ENCODE data around the gene KCNC3. TPM values are rescaled to one million over a fixed set of nuclear protein-coding genes. Genes with fewer than 3 reads are reported as not detected.

KCNC3 gene
- total and polyA plus RNA-seq, 2 of the 4 experiments (the other 2 are of a cell fraction) = 0.07 TPM; not detected in 1

GRCh38 chr19:50275577-50276368 is 53.4 kb downstream of the KCNC3 start:
- Histone ChIP-seq H2BK20ac (ENCODE audit: low read depth, low read length) (no peak overlapping the region), H3K23ac (ENCODE audit: low read depth, low read length) (no peak overlapping the region), H3K4me1 (ENCODE audit: control insufficient read depth, insufficient read depth, low read length) (no peaks in the 10 kb centered on the region), H3K56ac (ENCODE audit: extremely low read depth, insufficient read depth, low read length) (no peak overlapping the region), H2BK5ac (ENCODE audit: low read depth, low read length, poor library complexity, severe bottlenecking) (no peak overlapping the region), H4K91ac (ENCODE audit: insufficient read depth, low read depth, low read length) (no peak overlapping the region), H3K4ac (ENCODE audit: low read depth, low read length) (no peak overlapping the region), H4K20me1 (ENCODE audit: insufficient read depth, low read length) (no peaks in the 10 kb centered on the region), H3K4me3 (ENCODE audit: insufficient read depth, low read depth, low read length) (no peak overlapping the region), H2BK15ac (ENCODE audit: low read depth, low read length) (no peak overlapping the region), H3K79me1 (ENCODE audit: low read depth in 1 of 2, low read length in 2 of 2) (no peaks in the 10 kb centered on the region), H3K9me1 (ENCODE audit: insufficient read depth, low read length) (no peaks in the 10 kb centered on the region), H3K27ac (ENCODE audit: insufficient read depth, low read length) (no peak overlapping the region), H2AFZ (replicated peaks; ENCODE audit: low read length, poor library complexity) (no peak overlapping the region), H2AK9ac (replicated peaks; ENCODE audit: low read depth, low read length, poor library complexity) (peak overlapping the region; percentile 1), H4K8ac (ENCODE audit: low read depth in 2 of 2, low read length in 2 of 2) (no peak overlapping the region), H2AK5ac (ENCODE audit: low read depth, low read length) (no peak overlapping the region), H3K14ac (replicated peaks; ENCODE audit: low read depth, low read length) (no peak overlapping the region), H3K18ac (ENCODE audit: low read depth, low read length) (no peak overlapping the region), H3K36me3 (ENCODE audit: control insufficient read depth, insufficient read depth, low read length) (no peaks in the 10 kb centered on the region), H3K9ac (ENCODE audit: low read depth, low read length) (no peak overlapping the region), H4K5ac (ENCODE audit: low read depth, low read length) (no peak overlapping the region), H3K4me2 (ENCODE audit: low read depth, low read length) (no peak overlapping the region), H3K27me3 (ENCODE audit: control insufficient read depth, insufficient read depth, low read length) (no peaks in the 10 kb centered on the region), H2BK120ac (ENCODE audit: low read depth, low read length) (no peak overlapping the region), H3K9me3 (ENCODE audit: control insufficient read depth, insufficient read depth, low read length) (peaks cover 14% of the 10 kb centered on the region; the same call in 1 of the 2 replicates)
- in situ Hi-C loops (cut with MboI; ENCODE audit: low sequenced_read_pairs) = no loop called here
- ATAC-seq (ENCODE audit: low read depth) (no peak), DNase-seq (no peak)
- dilution Hi-C loops (cut with HindIII; ENCODE audit: low sequenced_read_pairs, unreplicated experiment) = no loop called here
- no TSS peak for BruUV-seq (replicated peaks)
- 58% methylated on average over 11 of the region's 26 CpGs; no CpG with 5 or more reads in 1 of the 2 experiments for WGBS, 2 experiments (ENCODE audit: extremely low coverage in 2 of 2, insufficient read length in 1 of 2)
- intact Hi-C loops (cut with micrococcal nuclease) = no loop called here
- CTCF ChIA-PET = no interaction called here
- POLR2A ChIA-PET (ENCODE audit: unreplicated experiment) = no interaction called here
- TF ChIP-seq RAD21 (IDR thresholded peaks at IDR 0.05; ENCODE audit: low read length) (no peak), MAZ (IDR thresholded peaks at IDR 0.05; ENCODE audit: borderline replicate concordance, low read depth, low read length) (no peak), SMC3 (IDR thresholded peaks at IDR 0.05; ENCODE audit: low read depth, low read length) (no peak), RFX5 (IDR thresholded peaks at IDR 0.05; ENCODE audit: low read depth, low read length) (no peak), CEBPB (IDR thresholded peaks at IDR 0.05; ENCODE audit: low read depth, low read length) (no peak), FOS (IDR thresholded peaks at IDR 0.05; ENCODE audit: low read depth, low read length) (no peak), USF2 (IDR thresholded peaks at IDR 0.05; ENCODE audit: low read depth, low read length) (no peak), MXI1 (IDR thresholded peaks at IDR 0.05; ENCODE audit: borderline replicate concordance, low read depth, low read length) (no peak), CHD1 (IDR thresholded peaks at IDR 0.05; ENCODE audit: low read depth, low read length) (no peak), NFE2L2 (IDR thresholded peaks at IDR 0.05; ENCODE audit: low read depth, low read length) (no peak), MAFK (IDR thresholded peaks at IDR 0.05; ENCODE audit: low read depth, low read length) (no peak), POLR2A (IDR thresholded peaks at IDR 0.05; ENCODE audit: low read depth, low read length) (no peak), RCOR1 (IDR thresholded peaks at IDR 0.05; ENCODE audit: insufficient replicate concordance, low read length) (no peak)

Measured in IMR-90 (cell line).